NT2/D1 (cell line): ENCODE results near the gene PARP16.
A peak's percentile ranks its signal among the peaks of the same experiment; 100 is the strongest.

Source experiments
- DNase-seq: peaks from one replicate; pipeline ENCODE4 v3.0.0-alpha.2; 2011; ENCODE audit warnings: low read depth, low spot score
- H3K27me3 ChIP-seq: 2 replicates; pipeline ENCODE4 v1.6.0; 2011; ENCODE audit warnings: mild to moderate bottlenecking; ENCODE audit not compliant: insufficient read length, insufficient read depth
- H3K36me3 ChIP-seq: 2 replicates; pipeline ENCODE4 v1.6.1; 2011; ENCODE audit warnings: mild to moderate bottlenecking, low read length, mixed read lengths; ENCODE audit not compliant: insufficient read depth, insufficient read length
- H3K4me1 ChIP-seq: 2 replicates; pipeline ENCODE4 v1.5.1; 2011; ENCODE audit not compliant: insufficient read depth, insufficient read length
- H3K4me3 ChIP-seq: 2 replicates; pipeline ENCODE4 v1.5.1; 2011; ENCODE audit warnings: low read depth; ENCODE audit not compliant: insufficient read length
- H3K9ac ChIP-seq: 2 replicates; pipeline ENCODE4 v1.6.0; 2011; ENCODE audit warnings: low read depth; ENCODE audit not compliant: insufficient read length
- H3K9me3 ChIP-seq: 2 replicates; pipeline ENCODE4 v1.5.1; 2011; ENCODE audit warnings: mild to moderate bottlenecking, low read length; ENCODE audit not compliant: insufficient read depth
- SUZ12 ChIP-seq: IDR thresholded peaks from 2 replicates; pipeline ENCODE4 v1.6.1; 2011; ENCODE audit not compliant: insufficient read length, insufficient read depth; ENCODE audit errors: extremely low read depth
- YY1 ChIP-seq: IDR thresholded peaks from 2 replicates; pipeline ENCODE4 v1.6.1; 2011; ENCODE audit not compliant: insufficient read length, insufficient read depth
- ZNF274 ChIP-seq: IDR thresholded peaks from 2 replicates; pipeline ENCODE4 v1.6.1; 2011; ENCODE audit warnings: mild to moderate bottlenecking, low read depth, low read length

The PARP16 gene

DNA sequence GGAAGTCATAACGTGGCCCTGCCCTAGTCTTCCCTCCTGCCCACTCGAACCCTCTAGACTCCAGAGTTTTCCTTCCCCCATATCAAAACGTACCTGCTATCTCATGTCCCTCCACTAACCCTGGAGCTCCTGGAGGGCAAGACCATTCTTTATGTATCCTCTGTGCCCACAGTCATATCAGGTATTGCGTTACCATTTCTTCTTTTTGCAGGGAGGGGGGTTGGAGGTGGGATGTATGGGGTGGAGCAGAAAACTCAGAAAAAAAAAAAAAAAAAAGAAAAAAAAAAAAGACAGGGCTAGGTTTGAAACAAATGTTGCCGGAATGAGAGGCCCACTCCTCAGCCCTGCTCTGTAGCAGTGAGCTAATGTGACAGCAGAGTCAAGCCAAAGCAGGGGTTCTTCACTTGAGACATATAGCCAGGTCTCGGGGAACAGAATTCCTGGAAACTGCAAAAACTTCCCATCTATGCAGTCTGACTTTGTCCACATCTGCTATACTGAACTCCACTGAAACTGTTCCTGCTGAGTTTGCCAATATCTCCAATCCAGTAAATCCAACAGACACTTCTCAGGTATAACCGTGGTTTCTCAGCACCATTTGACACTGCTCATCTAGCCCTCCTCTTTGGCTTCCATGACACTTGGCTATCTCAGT is 31.1 kb downstream of the PARP16 start:
- Histone ChIP-seq H3K4me1 (peaks cover 11% of the 10 kb centered on the region), H3K9me3 (no peaks in the 10 kb centered on the region), H3K4me3 (no peak overlapping the region), H3K36me3 (peaks cover 5% of the 10 kb centered on the region), H3K9ac (no peak overlapping the region), H3K27me3 (no peaks in the 10 kb centered on the region)
- TF ChIP-seq SUZ12, result no peak
- TF ChIP-seq YY1, result no peak
- TF ChIP-seq ZNF274, result no peak
- DNase-seq, result no peak

GRCh38 chr15:65254758-65255157 is 31.9 kb downstream of the PARP16 start:
- Histone ChIP-seq H3K9me3 (no peaks in the 10 kb centered on the region), H3K4me1 (peaks cover 12% of the 10 kb centered on the region), H3K9ac (no peak overlapping the region), H3K36me3 (no peaks in the 10 kb centered on the region), H3K4me3 (no peak overlapping the region), H3K27me3 (no peaks in the 10 kb centered on the region)
- TF ChIP-seq SUZ12 (no peak), ZNF274 (no peak), YY1 (no peak)
- no peak for DNase-seq

DNA sequence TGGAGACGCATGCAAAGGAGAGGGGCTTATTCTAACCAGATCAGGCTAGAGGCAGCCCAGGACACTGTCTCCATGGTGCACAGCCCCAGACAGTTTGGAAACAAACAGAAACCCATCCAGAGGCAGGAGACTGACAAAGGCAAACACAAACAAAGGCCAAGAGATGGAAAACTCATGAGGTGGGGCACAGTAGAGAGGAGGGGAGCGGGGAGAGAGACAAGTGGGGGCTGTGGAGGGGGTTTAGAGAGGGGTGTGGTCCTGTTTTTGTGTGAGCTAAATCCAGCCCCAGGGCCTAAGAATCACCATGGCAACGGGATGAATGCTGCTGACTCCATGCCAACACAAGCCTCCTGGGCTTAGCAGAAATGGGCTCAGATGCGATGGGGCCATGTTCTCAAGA is 32.3 kb downstream of the PARP16 start:
- peak; percentile 90 for DNase-seq
- Histone ChIP-seq H3K9ac (no peak overlapping the region), H3K4me3 (no peak overlapping the region), H3K4me1 (peaks cover 16% of the 10 kb centered on the region), H3K36me3 (no peaks in the 10 kb centered on the region), H3K27me3 (no peaks in the 10 kb centered on the region), H3K9me3 (no peaks in the 10 kb centered on the region)
- no peak for TF ChIP-seq YY1
- no peak for TF ChIP-seq SUZ12
- no peak for TF ChIP-seq ZNF274

GRCh38 chr15:65249641-65250040 is 37.0 kb downstream of the PARP16 start:
- no peak for TF ChIP-seq ZNF274
- no peak for TF ChIP-seq SUZ12
- no peak for TF ChIP-seq YY1
- H3K9me3 ChIP-seq, result no peaks in the 10 kb centered on the region
- H3K4me3 ChIP-seq, result no peak overlapping the region
- no peaks in the 10 kb centered on the region for H3K36me3 ChIP-seq
- H3K4me1 ChIP-seq, result peaks cover 18% of the 10 kb centered on the region
- no peak overlapping the region for H3K9ac ChIP-seq
- DNase-seq, result no peak
- H3K27me3 ChIP-seq, result no peaks in the 10 kb centered on the region

GRCh38 chr15:65248511-65249255 is 38.0 kb downstream of the PARP16 start:
- Histone ChIP-seq H3K27me3 (no peaks in the 10 kb centered on the region), H3K4me1 (peaks cover 16% of the 10 kb centered on the region)

GRCh38 chr15:65246939-65247338 is 39.7 kb downstream of the PARP16 start:
- Histone ChIP-seq H3K4me1 (peaks cover 15% of the 10 kb centered on the region), H3K4me3 (no peak overlapping the region), H3K9ac (no peak overlapping the region), H3K36me3 (no peaks in the 10 kb centered on the region), H3K9me3 (no peaks in the 10 kb centered on the region), H3K27me3 (no peaks in the 10 kb centered on the region)
- no peak for DNase-seq
- no peak for TF ChIP-seq ZNF274
- TF ChIP-seq SUZ12, result no peak
- TF ChIP-seq YY1, result no peak

More at GRCh38 chr15:65248511-65249255, 38.0 kb downstream of the PARP16 start:
- no peak overlapping the region for H3K4me3 ChIP-seq
- no peaks in the 10 kb centered on the region for H3K36me3 ChIP-seq
- TF ChIP-seq ZNF274 (no peak), YY1 (no peak), SUZ12 (no peak)
- DNase-seq, result peak; percentile 43
- H3K9ac ChIP-seq, result peak overlapping the region; percentile 22
- no peaks in the 10 kb centered on the region for H3K9me3 ChIP-seq

GRCh38 chr15:65246026-65246714 is 40.5 kb downstream of the PARP16 start:
- H3K4me1 ChIP-seq, result peaks cover 14% of the 10 kb centered on the region
- H3K36me3 ChIP-seq, result no peaks in the 10 kb centered on the region
- H3K9ac ChIP-seq, result no peak overlapping the region
- no peak overlapping the region for H3K4me3 ChIP-seq
- TF ChIP-seq ZNF274 (no peak), SUZ12 (no peak), YY1 (no peak)
- H3K27me3 ChIP-seq, result no peaks in the 10 kb centered on the region
- DNase-seq, result no peak
- no peaks in the 10 kb centered on the region for H3K9me3 ChIP-seq
